Astrocyte (in vitro differentiated cells and primary cell): ENCODE results near the gene TJP1. TPM values are rescaled to one million over a fixed set of nuclear protein-coding genes. Genes with fewer than 3 reads are reported as not detected.

Experiments
- DNase-seq: peaks from one replicate; pipeline ENCODE4 v3.0.0-alpha.2; 2010; ENCODE audit warnings: low read depth
- FAIRE-seq: peaks from 2 replicates; lab custom pipeline; 2011; peaks lifted over from hg19 to GRCh38; lab: Jason Lieb, UNC
- H2AFZ ChIP-seq: 2 replicates; pipeline ENCODE4 v1.6.0; 2012; ENCODE audit warnings: low read depth, low read length, inconsistent platforms
- H3K27ac ChIP-seq: 2 replicates; pipeline ENCODE4 v1.5.1; 2011; ENCODE audit warnings: low read depth, low read length, inconsistent platforms
- H3K27me3 ChIP-seq: 2 replicates; pipeline ENCODE4 v1.6.0; 2011; ENCODE audit warnings: low read length, inconsistent platforms; ENCODE audit not compliant: insufficient read depth
- H3K36me3 ChIP-seq: 2 replicates; pipeline ENCODE4 v1.5.1; 2011; ENCODE audit warnings: low read length, inconsistent platforms; ENCODE audit not compliant: insufficient read depth
- H3K4me1 ChIP-seq: 2 replicates; pipeline ENCODE4 v1.5.1; 2011; ENCODE audit warnings: low read length, inconsistent platforms; ENCODE audit not compliant: insufficient read depth
- H3K4me2 ChIP-seq: 2 replicates; pipeline ENCODE4 v1.6.0; 2012; ENCODE audit warnings: low read length, inconsistent platforms
- H3K4me3 ChIP-seq: 2 replicates; pipeline ENCODE4 v1.5.1; 2011; ENCODE audit warnings: low read depth, mild to moderate bottlenecking, low read length, inconsistent platforms; ENCODE audit not compliant: insufficient read depth
- H3K79me2 ChIP-seq: 2 replicates; pipeline ENCODE4 v1.6.0; 2012; ENCODE audit warnings: mild to moderate bottlenecking, low read length, inconsistent platforms; ENCODE audit not compliant: insufficient read depth
- H3K9ac ChIP-seq: 2 replicates; pipeline ENCODE4 v1.6.0; 2012; ENCODE audit warnings: mild to moderate bottlenecking, low read length, inconsistent platforms
- H3K9me3 ChIP-seq: 2 replicates; pipeline ENCODE4 v1.5.1; 2012; ENCODE audit warnings: low read depth, mild to moderate bottlenecking, low read length, inconsistent platforms; ENCODE audit not compliant: insufficient read depth
- H4K20me1 ChIP-seq: 2 replicates; pipeline ENCODE4 v1.6.0; 2012; ENCODE audit warnings: low read length, inconsistent platforms; ENCODE audit not compliant: insufficient read depth
- H3K27ac Mint-ChIP-seq: one replicate; pipeline ENCODE4 v1.8.0; 2021; ENCODE audit warnings: mild to moderate bottlenecking, mixed read lengths; ENCODE audit not compliant: unreplicated experiment
- H3K27me3 Mint-ChIP-seq: one replicate; pipeline ENCODE4 v1.8.0; 2021; ENCODE audit warnings: low read depth, mixed read lengths; ENCODE audit not compliant: unreplicated experiment
- H3K36me3 Mint-ChIP-seq: one replicate; pipeline ENCODE4 v1.8.0; 2021; ENCODE audit warnings: low read depth, mixed read lengths; ENCODE audit not compliant: unreplicated experiment
- H3K4me1 Mint-ChIP-seq: one replicate; pipeline ENCODE4 v1.8.0; 2021; ENCODE audit warnings: low read depth, mixed read lengths; ENCODE audit not compliant: unreplicated experiment
- H3K4me3 Mint-ChIP-seq: one replicate; pipeline ENCODE4 v1.8.0; 2021; ENCODE audit warnings: mild to moderate bottlenecking, moderate library complexity, mixed read lengths; ENCODE audit not compliant: unreplicated experiment
- H3K9me3 Mint-ChIP-seq: one replicate; pipeline ENCODE4 v1.8.0; 2021; ENCODE audit warnings: mild to moderate bottlenecking, mixed read lengths; ENCODE audit not compliant: unreplicated experiment
- EZH2 ChIP-seq: IDR thresholded peaks from 2 replicates; pipeline ENCODE4 v1.6.1; 2012; ENCODE audit warnings: mild to moderate bottlenecking, low read length, inconsistent platforms; ENCODE audit not compliant: insufficient read depth
- total RNA-seq: library from RNA; stranded (reverse); gene quantifications from 2 replicates; pipeline ENCODE4 v1.2.1, GENCODE V29; 2021
- TF ChIP-seq, protein P1 (sequence below): IDR thresholded peaks from 2 replicates; pipeline ENCODE4 v1.5.1; 2011; ENCODE audit warnings: low read depth, mild to moderate bottlenecking, inconsistent platforms, low read length, moderate library complexity; ENCODE audit not compliant: insufficient read depth

TJP1 gene
- total RNA-seq, 1 donor from 2014 or later = 137 TPM

DNA sequence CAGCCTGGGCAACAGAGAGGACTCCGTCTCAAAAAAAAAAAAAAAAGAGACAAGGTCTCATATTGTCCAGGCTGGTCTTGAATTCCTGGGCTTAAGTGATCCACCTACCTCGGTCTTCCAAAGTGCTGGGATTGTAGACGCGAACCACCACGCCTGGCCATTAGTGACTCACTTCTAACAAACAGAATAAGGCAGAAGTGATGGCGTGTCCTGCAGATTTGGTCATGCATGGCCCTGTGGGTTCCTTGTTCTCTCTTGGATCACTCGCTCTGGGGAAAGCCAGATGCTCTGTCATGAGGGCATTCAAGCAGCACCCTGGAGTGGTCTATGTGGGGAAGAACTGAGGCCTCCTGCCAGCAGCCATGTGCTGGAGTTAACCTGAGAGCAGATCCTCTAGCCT is 27.4 kb upstream of the TJP1 start:
- Histone ChIP-seq H2AFZ (no peak overlapping the region), H3K4me1 (peaks cover 2% of the 10 kb centered on the region), H3K9me3 (no peaks in the 10 kb centered on the region), H4K20me1 (no peaks in the 10 kb centered on the region), H3K36me3 (no peaks in the 10 kb centered on the region), H3K9ac (no peak overlapping the region), H3K27me3 (no peaks in the 10 kb centered on the region), H3K79me2 (no peaks in the 10 kb centered on the region), H3K27ac (no peak overlapping the region), H3K4me2 (no peak overlapping the region), H3K4me3 (no peak overlapping the region)
- FAIRE-seq = no peak
- no peak for DNase-seq
- TF ChIP-seq, protein P1, sequence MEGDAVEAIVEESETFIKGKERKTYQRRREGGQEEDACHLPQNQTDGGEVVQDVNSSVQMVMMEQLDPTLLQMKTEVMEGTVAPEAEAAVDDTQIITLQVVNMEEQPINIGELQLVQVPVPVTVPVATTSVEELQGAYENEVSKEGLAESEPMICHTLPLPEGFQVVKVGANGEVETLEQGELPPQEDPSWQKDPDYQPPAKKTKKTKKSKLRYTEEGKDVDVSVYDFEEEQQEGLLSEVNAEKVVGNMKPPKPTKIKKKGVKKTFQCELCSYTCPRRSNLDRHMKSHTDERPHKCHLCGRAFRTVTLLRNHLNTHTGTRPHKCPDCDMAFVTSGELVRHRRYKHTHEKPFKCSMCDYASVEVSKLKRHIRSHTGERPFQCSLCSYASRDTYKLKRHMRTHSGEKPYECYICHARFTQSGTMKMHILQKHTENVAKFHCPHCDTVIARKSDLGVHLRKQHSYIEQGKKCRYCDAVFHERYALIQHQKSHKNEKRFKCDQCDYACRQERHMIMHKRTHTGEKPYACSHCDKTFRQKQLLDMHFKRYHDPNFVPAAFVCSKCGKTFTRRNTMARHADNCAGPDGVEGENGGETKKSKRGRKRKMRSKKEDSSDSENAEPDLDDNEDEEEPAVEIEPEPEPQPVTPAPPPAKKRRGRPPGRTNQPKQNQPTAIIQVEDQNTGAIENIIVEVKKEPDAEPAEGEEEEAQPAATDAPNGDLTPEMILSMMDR = no peak
- TF ChIP-seq EZH2 = no peak
- H3K4me1 Mint-ChIP-seq = peaks cover under 1% of the 10 kb centered on the region
- H3K36me3 Mint-ChIP-seq = peaks cover 3% of the 10 kb centered on the region
- peaks cover 8% of the 10 kb centered on the region for H3K9me3 Mint-ChIP-seq
- H3K27ac Mint-ChIP-seq = no peak overlapping the region
- no peak overlapping the region for H3K4me3 Mint-ChIP-seq
- H3K27me3 Mint-ChIP-seq = no peaks in the 10 kb centered on the region

DNA sequence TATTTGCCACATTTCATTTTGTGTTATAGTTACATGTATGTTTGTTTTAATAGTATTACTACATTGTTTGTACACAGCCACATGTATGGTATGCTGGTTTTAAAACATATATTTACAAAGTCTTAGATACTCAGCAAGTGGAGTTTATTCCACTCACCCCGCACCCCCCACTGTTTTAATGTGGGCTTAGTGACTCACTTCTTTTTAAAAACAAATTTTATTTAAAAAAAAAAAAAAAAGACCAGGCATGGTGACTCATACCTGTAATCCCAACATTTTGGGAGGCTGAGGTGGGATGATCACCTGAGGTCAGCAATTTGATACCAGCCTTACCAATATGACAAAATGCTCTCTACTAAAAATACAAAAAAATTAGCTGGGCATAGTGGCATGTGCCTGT is 26.9 kb upstream of the TJP1 start:
- Histone ChIP-seq H3K9ac (no peak overlapping the region), H3K27ac (no peak overlapping the region), H3K4me1 (peaks cover 7% of the 10 kb centered on the region), H3K4me3 (no peak overlapping the region), H3K4me2 (no peak overlapping the region), H4K20me1 (no peaks in the 10 kb centered on the region), H2AFZ (no peak overlapping the region), H3K36me3 (no peaks in the 10 kb centered on the region), H3K9me3 (no peaks in the 10 kb centered on the region), H3K27me3 (no peaks in the 10 kb centered on the region), H3K79me2 (no peaks in the 10 kb centered on the region)
- Mint-ChIP-seq H3K36me3 (peaks cover 3% of the 10 kb centered on the region), H3K9me3 (peaks cover 8% of the 10 kb centered on the region), H3K27me3 (no peaks in the 10 kb centered on the region), H3K4me1 (peaks cover 5% of the 10 kb centered on the region), H3K27ac (no peak overlapping the region), H3K4me3 (no peak overlapping the region)
- FAIRE-seq = no peak
- TF ChIP-seq, protein P1 = no peak
- no peak for TF ChIP-seq EZH2
- DNase-seq = no peak

DNA sequence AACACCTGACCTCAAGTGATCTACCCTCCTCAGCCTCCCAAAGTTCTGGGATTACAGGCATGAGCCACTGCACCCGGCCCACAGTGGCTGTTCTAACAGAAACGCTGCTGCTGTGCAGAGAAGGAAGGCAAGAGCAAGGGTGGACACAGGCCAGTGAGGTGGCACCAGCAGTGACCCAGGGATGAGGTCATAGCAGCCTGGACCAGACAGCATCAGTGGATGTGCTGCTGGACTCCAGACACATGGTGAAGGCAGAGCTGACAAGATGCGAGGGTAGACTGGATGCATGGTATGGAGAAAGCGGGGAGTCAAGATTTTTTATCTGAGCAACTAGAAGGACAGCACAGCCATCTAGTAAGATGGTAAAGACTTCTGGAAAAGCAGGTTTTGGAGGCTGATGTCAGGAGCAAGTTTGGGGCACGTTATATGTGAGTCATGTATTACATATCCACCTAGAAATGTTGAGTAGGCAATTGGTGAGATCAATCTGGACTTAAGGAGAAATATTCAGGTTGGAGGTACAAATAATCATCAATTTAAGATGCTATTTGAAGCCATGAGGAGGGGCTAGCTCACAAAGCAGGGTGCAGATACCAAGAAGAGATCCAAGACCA is 22.1 kb upstream of the TJP1 start:
- Histone ChIP-seq H3K4me2 (peak overlapping the region; percentile 72), H4K20me1 (no peaks in the 10 kb centered on the region), H3K36me3 (no peaks in the 10 kb centered on the region), H3K4me3 (no peak overlapping the region), H2AFZ (no peak overlapping the region), H3K9ac (peak overlapping the region; percentile 5), H3K27ac (peak overlapping the region; percentile 47), H3K79me2 (no peaks in the 10 kb centered on the region), H3K27me3 (no peaks in the 10 kb centered on the region), H3K9me3 (no peaks in the 10 kb centered on the region), H3K4me1 (peaks cover 19% of the 10 kb centered on the region)
- peak; percentile 71 for DNase-seq
- H3K36me3 Mint-ChIP-seq = peaks cover 3% of the 10 kb centered on the region
- peaks cover 10% of the 10 kb centered on the region for H3K9me3 Mint-ChIP-seq
- TF ChIP-seq, protein P1 = no peak
- no peak for TF ChIP-seq EZH2
- peak; percentile 67 for FAIRE-seq
- no peak overlapping the region for H3K27ac Mint-ChIP-seq
- peaks cover 28% of the 10 kb centered on the region for H3K4me1 Mint-ChIP-seq
- peaks cover 1% of the 10 kb centered on the region for H3K27me3 Mint-ChIP-seq
- no peak overlapping the region for H3K4me3 Mint-ChIP-seq
